OCI-LY1 (cell line): ENCODE results near the gene RPL23.

Experiments
- H2AFZ ChIP-seq: fragments of 200-600 bp; sonication (generic), shearing (Covaris generic); 2 replicates; pipeline ENCODE4 v1.6.0; 2014; ENCODE audit warnings: antibody characterized with exemption, mild to moderate bottlenecking, low read length
- H3F3A ChIP-seq: fragments of 200-600 bp; sonication (generic), shearing (Covaris generic); 2 replicates; pipeline ENCODE4 v1.6.0; 2014; ENCODE audit warnings: mild to moderate bottlenecking, antibody characterized with exemption, low read length, moderate library complexity; ENCODE audit not compliant: insufficient read depth
- H3K27ac ChIP-seq: fragments of 200-600 bp; sonication (generic); 2 replicates; pipeline ENCODE4 v1.5.1; 2014; ENCODE audit warnings: low read length, mixed run types, mild to moderate bottlenecking, low read depth; ENCODE audit not compliant: poor library complexity, severe bottlenecking
- H3K27me3 ChIP-seq: fragments of 200-600 bp; sonication (generic); 2 replicates; pipeline ENCODE4 v1.6.0; 2014; ENCODE audit warnings: antibody characterized with exemption, mild to moderate bottlenecking, low read length, moderate library complexity; ENCODE audit not compliant: insufficient read depth
- H3K36me3 ChIP-seq: fragments of 200-600 bp; sonication (generic); 2 replicates; pipeline ENCODE4 v1.6.1; 2014; ENCODE audit warnings: mild to moderate bottlenecking, antibody characterized with exemption, low read length, moderate library complexity, mixed read lengths; ENCODE audit not compliant: insufficient read depth
- H3K4me1 ChIP-seq: fragments of 200-600 bp; sonication (generic); 2 replicates; pipeline ENCODE4 v1.5.1; 2014; ENCODE audit warnings: mild to moderate bottlenecking, low read length, moderate library complexity; ENCODE audit not compliant: insufficient read depth, severe bottlenecking
- H3K4me2 ChIP-seq: fragments of 200-600 bp; sonication (generic), shearing (Covaris generic); 2 replicates; pipeline ENCODE4 v1.6.1; 2014; ENCODE audit warnings: low read length
- H3K4me3 ChIP-seq: fragments of 200-600 bp; sonication (generic); 2 replicates; pipeline ENCODE4 v1.5.1; 2014; ENCODE audit warnings: low read length, low read depth, mild to moderate bottlenecking, mixed read lengths; ENCODE audit not compliant: poor library complexity, severe bottlenecking
- H3K79me2 ChIP-seq: fragments of 200-600 bp; shearing (Covaris generic); 2 replicates; pipeline ENCODE4 v1.6.1; 2016; ENCODE audit warnings: mixed run types, low read length, mixed read lengths; ENCODE audit not compliant: insufficient read depth
- H3K9ac ChIP-seq: fragments of 200-600 bp; sonication (generic), shearing (Covaris generic); 2 replicates; pipeline ENCODE4 v1.6.1; 2014; ENCODE audit warnings: mild to moderate bottlenecking, low read length, mixed read lengths
- H3K9me2 ChIP-seq: fragments of 200-600 bp; sonication (generic), shearing (Covaris generic); 2 replicates; pipeline ENCODE4 v1.6.1; 2014; ENCODE audit warnings: low read depth, mild to moderate bottlenecking, low read length, mixed read lengths
- H3K9me3 ChIP-seq: fragments of 200-600 bp; shearing (Covaris generic); 2 replicates; pipeline ENCODE4 v1.6.1; 2014; ENCODE audit warnings: low read length, mixed read lengths
- H4K20me1 ChIP-seq: fragments of 200-600 bp; sonication (generic), shearing (Covaris generic); 2 replicates; pipeline ENCODE4 v1.6.0; 2016; ENCODE audit warnings: mild to moderate bottlenecking, low read length; ENCODE audit not compliant: insufficient read depth
- EZH2 ChIP-seq: fragments of 200-600 bp; sonication (generic), shearing (Covaris generic); IDR thresholded peaks from 2 replicates; pipeline ENCODE4 v1.8.0; 2017; ENCODE audit warnings: borderline replicate concordance, mixed run types, mild to moderate bottlenecking, antibody characterized with exemption, low read length, moderate library complexity, mixed read lengths
- TF ChIP-seq, protein P1 (sequence below): fragments of 200-600 bp; sonication (generic), shearing (Covaris generic); IDR thresholded peaks from 2 replicates; pipeline ENCODE4 v1.5.1; 2017; ENCODE audit warnings: mild to moderate bottlenecking, antibody characterized with exemption, low read length, moderate library complexity, mixed read lengths

Gene RPL23

GRCh38 chr17:38893607-38894006 lies 40.1 kb upstream of the RPL23 start:
- no peaks in the 10 kb centered on the region for H4K20me1 ChIP-seq
- no peaks in the 10 kb centered on the region for H3F3A ChIP-seq
- peaks cover 54% of the 10 kb centered on the region; the same call in 1 of the 2 replicates for H3K36me3 ChIP-seq
- H3K4me3 ChIP-seq, result no peak overlapping the region
- TF ChIP-seq, protein P1, sequence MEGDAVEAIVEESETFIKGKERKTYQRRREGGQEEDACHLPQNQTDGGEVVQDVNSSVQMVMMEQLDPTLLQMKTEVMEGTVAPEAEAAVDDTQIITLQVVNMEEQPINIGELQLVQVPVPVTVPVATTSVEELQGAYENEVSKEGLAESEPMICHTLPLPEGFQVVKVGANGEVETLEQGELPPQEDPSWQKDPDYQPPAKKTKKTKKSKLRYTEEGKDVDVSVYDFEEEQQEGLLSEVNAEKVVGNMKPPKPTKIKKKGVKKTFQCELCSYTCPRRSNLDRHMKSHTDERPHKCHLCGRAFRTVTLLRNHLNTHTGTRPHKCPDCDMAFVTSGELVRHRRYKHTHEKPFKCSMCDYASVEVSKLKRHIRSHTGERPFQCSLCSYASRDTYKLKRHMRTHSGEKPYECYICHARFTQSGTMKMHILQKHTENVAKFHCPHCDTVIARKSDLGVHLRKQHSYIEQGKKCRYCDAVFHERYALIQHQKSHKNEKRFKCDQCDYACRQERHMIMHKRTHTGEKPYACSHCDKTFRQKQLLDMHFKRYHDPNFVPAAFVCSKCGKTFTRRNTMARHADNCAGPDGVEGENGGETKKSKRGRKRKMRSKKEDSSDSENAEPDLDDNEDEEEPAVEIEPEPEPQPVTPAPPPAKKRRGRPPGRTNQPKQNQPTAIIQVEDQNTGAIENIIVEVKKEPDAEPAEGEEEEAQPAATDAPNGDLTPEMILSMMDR, result no peak
- no peak for TF ChIP-seq EZH2
- no peak overlapping the region for H3K9ac ChIP-seq
- H3K27me3 ChIP-seq, result no peaks in the 10 kb centered on the region
- no peaks in the 10 kb centered on the region for H3K9me2 ChIP-seq
- H3K4me2 ChIP-seq, result no peak overlapping the region
- H3K79me2 ChIP-seq, result no peaks in the 10 kb centered on the region
- H3K27ac ChIP-seq, result peak overlapping the region; percentile 92
- no peak overlapping the region for H2AFZ ChIP-seq
- no peaks in the 10 kb centered on the region for H3K9me3 ChIP-seq
- peaks cover 60% of the 10 kb centered on the region for H3K4me1 ChIP-seq

GRCh38 chr17:38893113-38893512 lies 39.6 kb upstream of the RPL23 start:
- Histone ChIP-seq H3F3A (no peaks in the 10 kb centered on the region), H3K27ac (peak overlapping the region; percentile 92), H3K36me3 (peaks cover 54% of the 10 kb centered on the region; the same call in 1 of the 2 replicates), H3K4me1 (peaks cover 55% of the 10 kb centered on the region), H3K9me2 (no peaks in the 10 kb centered on the region), H3K27me3 (no peaks in the 10 kb centered on the region), H3K9me3 (no peaks in the 10 kb centered on the region), H4K20me1 (no peaks in the 10 kb centered on the region), H3K4me3 (no peak overlapping the region), H3K79me2 (no peaks in the 10 kb centered on the region), H3K9ac (no peak overlapping the region), H3K4me2 (no peak overlapping the region; the same call in 1 of the 2 replicates), H2AFZ (no peak overlapping the region)
- TF ChIP-seq EZH2, result no peak
- TF ChIP-seq, protein P1, result no peak

DNA sequence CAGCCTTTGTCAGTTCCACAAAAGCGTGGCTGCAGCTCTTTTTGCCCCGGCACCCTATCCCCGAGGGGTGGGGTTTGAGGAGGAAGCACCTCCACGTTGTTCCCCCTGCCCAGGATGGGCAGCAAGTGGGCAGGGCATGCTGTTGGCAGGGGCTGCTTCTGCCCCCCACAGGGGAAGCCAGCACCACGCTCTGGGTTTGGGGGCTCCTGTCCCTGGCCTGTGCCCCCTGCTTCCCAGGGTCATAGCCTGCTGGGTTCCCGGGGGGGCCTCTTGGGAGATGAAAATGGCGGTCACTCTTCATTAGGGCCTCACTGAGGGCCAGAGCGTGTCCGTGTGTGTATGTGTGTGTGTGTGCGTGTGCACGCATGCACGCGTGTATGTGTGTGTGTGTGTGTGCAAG lies 39.1 kb upstream of the RPL23 start:
- H3K27ac ChIP-seq, result peak overlapping the region; percentile 92
- H3F3A ChIP-seq, result no peaks in the 10 kb centered on the region
- H3K9me2 ChIP-seq, result no peaks in the 10 kb centered on the region
- H3K4me1 ChIP-seq, result peaks cover 51% of the 10 kb centered on the region
- no peaks in the 10 kb centered on the region for H4K20me1 ChIP-seq
- no peak overlapping the region for H2AFZ ChIP-seq
- H3K79me2 ChIP-seq, result no peaks in the 10 kb centered on the region
- no peak for TF ChIP-seq EZH2
- TF ChIP-seq, protein P1, result no peak
- no peaks in the 10 kb centered on the region for H3K27me3 ChIP-seq
- H3K9me3 ChIP-seq, result no peaks in the 10 kb centered on the region
- H3K4me2 ChIP-seq, result no peak overlapping the region; the same call in 1 of the 2 replicates
- peaks cover 54% of the 10 kb centered on the region; the same call in 1 of the 2 replicates for H3K36me3 ChIP-seq
- peak overlapping the region; percentile 36; the same call in 1 of the 2 replicates for H3K9ac ChIP-seq
- no peak overlapping the region for H3K4me3 ChIP-seq
